Measurements from ENCODE around the gene HNRNPH2. TPM values are rescaled to one million over a fixed set of nuclear protein-coding genes. Genes with fewer than 3 reads are reported as not detected.

The HNRNPH2 gene, protein sequence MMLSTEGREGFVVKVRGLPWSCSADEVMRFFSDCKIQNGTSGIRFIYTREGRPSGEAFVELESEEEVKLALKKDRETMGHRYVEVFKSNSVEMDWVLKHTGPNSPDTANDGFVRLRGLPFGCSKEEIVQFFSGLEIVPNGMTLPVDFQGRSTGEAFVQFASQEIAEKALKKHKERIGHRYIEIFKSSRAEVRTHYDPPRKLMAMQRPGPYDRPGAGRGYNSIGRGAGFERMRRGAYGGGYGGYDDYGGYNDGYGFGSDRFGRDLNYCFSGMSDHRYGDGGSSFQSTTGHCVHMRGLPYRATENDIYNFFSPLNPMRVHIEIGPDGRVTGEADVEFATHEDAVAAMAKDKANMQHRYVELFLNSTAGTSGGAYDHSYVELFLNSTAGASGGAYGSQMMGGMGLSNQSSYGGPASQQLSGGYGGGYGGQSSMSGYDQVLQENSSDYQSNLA
- 90.9 TPM for total RNA-seq

DNA sequence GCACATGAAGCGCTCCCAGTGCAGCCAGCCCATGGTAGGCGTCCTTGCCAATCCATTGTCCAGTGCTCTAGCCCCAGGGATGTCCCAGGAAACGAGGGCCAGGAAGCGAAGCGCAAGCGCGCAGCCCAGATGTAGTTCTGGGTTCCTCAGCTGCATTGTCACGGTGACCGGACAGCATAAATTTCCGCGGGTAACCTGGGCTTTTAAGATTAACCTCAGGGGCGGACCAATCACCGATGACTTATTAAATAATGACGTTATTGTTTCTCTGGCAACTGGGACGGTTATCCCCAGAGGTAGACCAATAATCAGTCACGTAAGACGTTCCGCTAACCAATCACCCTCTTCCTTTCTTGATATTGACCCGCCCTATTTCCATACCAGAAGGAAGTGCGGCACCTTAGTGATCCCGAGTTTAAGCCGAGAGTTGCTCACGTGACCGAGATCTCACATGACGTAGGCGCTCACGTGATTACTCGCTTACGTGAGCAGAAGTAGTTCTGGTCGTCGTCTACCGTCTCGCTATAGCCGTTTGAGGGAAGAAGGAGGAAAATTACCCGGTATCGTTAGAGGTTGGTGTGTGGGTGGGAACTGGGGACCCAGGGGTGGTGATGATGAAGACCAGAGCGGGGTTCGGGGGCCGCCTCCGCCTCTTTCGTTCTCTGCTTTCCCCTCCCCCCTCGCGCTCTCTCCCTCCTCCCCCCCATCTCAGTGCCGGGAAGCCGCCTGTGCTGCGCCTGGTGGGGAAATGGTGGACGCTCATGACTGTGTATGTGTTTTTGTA is at the start of gene HNRNPH2, which contains the start of gene GLA:
HNRNPH2 (plus strand) TSS at position 475 of the 784 bp plus-strand sequence. CDS start 3,767 bp downstream, outside the sequence.
GLA (minus strand) TSS at position 178 of the 784 bp plus-strand sequence; CDS start at position 156, 22 bp downstream.

DNA sequence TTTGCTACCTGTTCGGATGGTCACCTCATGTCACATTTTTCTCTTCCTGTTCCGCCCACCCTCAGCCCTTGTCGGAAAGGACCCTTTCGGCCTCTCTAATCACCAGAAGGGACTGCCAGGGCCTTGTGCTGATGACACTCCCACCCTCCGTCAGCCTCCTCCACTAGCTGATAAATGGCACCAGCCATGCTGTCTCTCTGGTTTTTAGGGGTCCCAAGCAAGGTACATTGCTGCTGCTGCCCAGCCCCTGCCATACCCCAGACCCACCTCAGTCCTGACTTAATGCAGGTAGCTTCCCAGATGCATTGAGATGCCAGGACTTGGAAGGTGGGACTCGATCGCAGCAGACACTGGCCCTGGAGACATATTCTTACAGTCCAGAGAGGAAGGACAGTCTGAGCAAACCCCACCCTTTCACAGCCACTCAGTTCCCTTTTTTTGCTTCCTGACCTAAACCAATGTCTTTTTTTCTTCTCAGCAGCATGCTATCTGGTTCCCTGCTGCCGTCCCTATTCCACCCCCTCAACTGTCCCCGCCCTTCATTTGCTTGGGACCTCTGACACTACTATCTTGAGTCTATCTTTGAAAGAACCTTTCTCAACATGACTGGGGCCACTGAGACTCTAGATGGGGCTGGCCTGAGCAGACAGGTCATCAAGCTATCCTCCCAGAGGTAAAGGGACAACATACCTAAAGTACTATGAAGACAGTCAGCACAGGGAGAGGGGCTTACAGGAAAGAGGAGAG is 22.1 kb upstream of the HNRNPH2 start, which contains the start of gene BTK:
BTK (minus strand) TSS at position 397 of the 747 bp plus-strand sequence. CDS start 10,907 bp downstream, outside the sequence.

DNA sequence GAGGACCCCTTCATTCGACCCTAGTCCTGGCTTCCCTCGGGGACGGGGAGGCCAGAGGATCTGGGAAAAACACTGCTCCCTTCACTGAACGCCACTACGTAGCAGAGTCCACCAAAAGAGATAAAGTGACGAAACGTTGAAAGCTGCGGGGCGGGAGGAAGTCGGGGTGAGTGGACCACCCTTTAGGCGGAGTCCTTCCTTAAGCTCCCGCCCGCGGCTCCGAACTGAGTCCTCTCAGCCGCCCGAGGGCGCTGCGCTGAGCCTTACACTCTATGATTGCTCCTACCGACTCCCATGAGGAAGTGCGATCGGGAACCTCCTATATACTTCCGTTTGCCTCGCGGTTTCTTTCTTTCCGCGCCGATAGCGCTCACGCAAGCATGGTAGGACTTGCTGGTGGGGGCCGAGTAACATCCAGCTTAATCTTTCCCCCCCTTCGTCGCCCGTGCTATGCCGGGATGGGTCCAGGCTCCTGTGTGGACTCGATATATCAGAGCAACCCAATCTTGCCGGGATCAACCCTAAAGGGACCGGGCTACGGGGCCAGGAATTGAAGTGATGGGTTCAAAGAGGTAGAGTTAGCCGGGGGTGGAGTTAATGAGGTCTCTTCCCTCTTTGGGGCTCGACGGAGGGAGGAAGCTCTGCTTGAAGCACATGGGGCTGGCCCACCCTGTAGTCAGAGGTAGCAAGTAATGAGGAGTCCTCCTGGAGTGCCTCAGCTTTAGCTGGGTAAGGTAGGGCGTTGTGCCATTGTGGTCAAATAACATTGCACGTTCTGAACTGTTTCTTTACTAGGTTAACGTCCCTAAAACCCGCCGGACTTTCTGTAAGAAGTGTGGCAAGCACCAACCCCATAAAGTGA is 17.1 kb upstream of the HNRNPH2 start, which contains the start of gene RPL36A:
RPL36A (plus strand) TSS at position 348 of the 862 bp plus-strand sequence; CDS start at position 381, 33 bp downstream.

Other genes with a start within 250 kb of the HNRNPH2 start
- gene DRP2, start 188.4 kb upstream of the HNRNPH2 start, total RNA-seq = 11.3 TPM
- 0.46 TPM for gene TAF7L, start 116.9 kb upstream of the HNRNPH2 start, total RNA-seq
- gene TIMM8A, start 59.5 kb upstream of the HNRNPH2 start, total RNA-seq = 9.7 TPM
- 2.1 TPM for gene BTK, start 22.0 kb upstream of the HNRNPH2 start, total RNA-seq
- 122 TPM for gene RPL36A, start 17.2 kb upstream of the HNRNPH2 start, total RNA-seq
- 12.2 TPM for gene GLA, start 297 bp upstream of the HNRNPH2 start, total RNA-seq
- gene ARMCX4, start 77.2 kb downstream of the HNRNPH2 start, total RNA-seq = 16.6 TPM
- 80.5 TPM for gene ARMCX1, start 142.3 kb downstream of the HNRNPH2 start, total RNA-seq
- 22.4 TPM for gene ARMCX6, start 209.8 kb downstream of the HNRNPH2 start, total RNA-seq
- 95.3 TPM for gene ARMCX3, start 214.9 kb downstream of the HNRNPH2 start, total RNA-seq

Data from diencephalon (tissue), 1 donor.